ENCODE results near the gene OTUD4.

GRCh38 chr4:145199051-145199716 lies 18.8 kb upstream of the OTUD4 start:
- TF ChIP-seq CTCF (conservative IDR thresholded peaks at IDR 0.05; ENCODE audit: low read depth, low read length): no peak
- no peak for TF ChIP-seq EZH2 (IDR thresholded peaks at IDR 0.05; ENCODE audit: borderline replicate concordance, low read depth, low read length, poor library complexity, severe bottlenecking)
